Measurements from ENCODE around the gene RPS15. TPM values are rescaled to one million over a fixed set of nuclear protein-coding genes. Genes with fewer than 3 reads are reported as not detected.

The RPS15 gene
- total and polyA plus RNA-seq, 2 of the 13 experiments (the other 11 are each of a cell fraction or from before 2014, with no cell fraction given) = 695 to 1,411 TPM

DNA sequence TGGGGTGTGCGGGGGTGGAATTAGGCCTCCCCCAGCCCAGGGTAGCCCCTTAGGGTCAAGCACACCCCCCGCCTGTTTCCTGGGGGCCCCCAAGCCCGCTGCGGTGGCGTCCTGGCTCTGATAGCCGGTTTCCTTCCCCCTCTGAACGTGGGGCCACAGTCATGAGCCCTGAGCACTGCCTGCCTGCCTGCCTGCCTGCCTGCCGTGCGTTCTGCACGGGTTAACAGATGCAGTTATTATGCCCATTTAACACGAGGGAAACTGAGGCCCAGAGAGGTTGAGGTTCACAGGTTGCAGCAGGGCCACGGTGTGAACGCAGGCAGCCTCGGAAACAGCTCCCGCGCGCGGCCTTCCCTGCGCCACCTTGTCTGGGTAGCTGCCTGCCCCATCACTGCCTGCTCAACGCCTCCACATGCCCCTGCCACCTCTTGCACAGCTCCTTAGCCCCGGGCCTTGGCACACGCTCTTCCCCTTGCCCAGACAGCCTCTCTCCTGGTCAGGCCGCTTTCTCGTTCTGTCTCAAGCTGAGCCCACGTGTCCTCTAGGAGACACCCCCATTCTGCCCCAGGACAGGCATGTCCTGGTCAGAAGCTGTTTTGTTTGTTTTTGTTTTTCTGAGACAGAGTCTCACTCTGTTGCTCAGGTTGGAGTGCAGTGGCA lies 35.7 kb upstream of the RPS15 start (continued):
- TF ChIP-seq, protein P1, sequence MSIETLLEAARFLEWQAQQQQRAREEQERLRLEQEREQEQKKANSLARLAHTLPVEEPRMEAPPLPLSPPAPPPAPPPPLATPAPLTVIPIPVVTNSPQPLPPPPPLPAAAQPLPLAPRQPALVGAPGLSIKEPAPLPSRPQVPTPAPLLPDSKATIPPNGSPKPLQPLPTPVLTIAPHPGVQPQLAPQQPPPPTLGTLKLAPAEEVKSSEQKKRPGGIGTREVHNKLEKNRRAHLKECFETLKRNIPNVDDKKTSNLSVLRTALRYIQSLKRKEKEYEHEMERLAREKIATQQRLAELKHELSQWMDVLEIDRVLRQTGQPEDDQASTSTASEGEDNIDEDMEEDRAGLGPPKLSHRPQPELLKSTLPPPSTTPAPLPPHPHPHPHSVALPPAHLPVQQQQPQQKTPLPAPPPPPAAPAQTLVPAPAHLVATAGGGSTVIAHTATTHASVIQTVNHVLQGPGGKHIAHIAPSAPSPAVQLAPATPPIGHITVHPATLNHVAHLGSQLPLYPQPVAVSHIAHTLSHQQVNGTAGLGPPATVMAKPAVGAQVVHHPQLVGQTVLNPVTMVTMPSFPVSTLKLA (IDR thresholded peaks at IDR 0.05) = no peak; the same call in 1 of the 2 replicates
- no peak for TF ChIP-seq FLYWCH1 (CRISPR knock-in tag; IDR thresholded peaks at IDR 0.05)
- no peak for TF ChIP-seq SP1 (IDR thresholded peaks at IDR 0.05)
- TF ChIP-seq SP1 (CRISPR knock-in tag; IDR thresholded peaks at IDR 0.05) = no peak
- 0 out of 2 replicates have a peak, but pooled peaks have one; percentile 50 for TF ChIP-seq HNRNPL (IDR thresholded peaks at IDR 0.05; ENCODE audit: low read depth, low read length)
- no peak for TF ChIP-seq SRY (CRISPR knock-in tag; IDR thresholded peaks at IDR 0.05)
- TF ChIP-seq GFI1 (CRISPR knock-in tag; IDR thresholded peaks at IDR 0.05; ENCODE audit: borderline replicate concordance) = no peak
- TF ChIP-seq, protein P2, sequence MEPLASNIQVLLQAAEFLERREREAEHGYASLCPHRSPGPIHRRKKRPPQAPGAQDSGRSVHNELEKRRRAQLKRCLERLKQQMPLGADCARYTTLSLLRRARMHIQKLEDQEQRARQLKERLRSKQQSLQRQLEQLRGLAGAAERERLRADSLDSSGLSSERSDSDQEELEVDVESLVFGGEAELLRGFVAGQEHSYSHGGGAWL (CRISPR knock-in tag; IDR thresholded peaks at IDR 0.05) = no peak; the same call in 1 of the 2 replicates
- TF ChIP-seq POLR2AphosphoS2 (IDR thresholded peaks at IDR 0.05; ENCODE audit: low read depth, low read length) = no peak
- TF ChIP-seq ZNF337 (CRISPR knock-in tag; IDR thresholded peaks at IDR 0.05; ENCODE audit: borderline replicate concordance, low read depth) = no peak
- no peak for TF ChIP-seq ZNF556 (CRISPR knock-in tag; IDR thresholded peaks at IDR 0.05; ENCODE audit: borderline replicate concordance)
- TF ChIP-seq, protein P3, sequence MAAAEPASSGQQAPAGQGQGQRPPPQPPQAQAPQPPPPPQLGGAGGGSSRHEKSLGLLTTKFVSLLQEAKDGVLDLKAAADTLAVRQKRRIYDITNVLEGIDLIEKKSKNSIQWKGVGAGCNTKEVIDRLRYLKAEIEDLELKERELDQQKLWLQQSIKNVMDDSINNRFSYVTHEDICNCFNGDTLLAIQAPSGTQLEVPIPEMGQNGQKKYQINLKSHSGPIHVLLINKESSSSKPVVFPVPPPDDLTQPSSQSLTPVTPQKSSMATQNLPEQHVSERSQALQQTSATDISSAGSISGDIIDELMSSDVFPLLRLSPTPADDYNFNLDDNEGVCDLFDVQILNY (CRISPR knock-in tag; conservative IDR thresholded peaks at IDR 0.05) = no peak
- no peak for TF ChIP-seq RNF2 (conservative IDR thresholded peaks at IDR 0.05; ENCODE audit: low read depth)
- TF ChIP-seq MAF1 (CRISPR knock-in tag; IDR thresholded peaks at IDR 0.05; ENCODE audit: borderline replicate concordance) = no peak
- TF ChIP-seq ZNF24 (IDR thresholded peaks at IDR 0.05) = no peak
- TF ChIP-seq ZNF552 (CRISPR knock-in tag; IDR thresholded peaks at IDR 0.05; ENCODE audit: borderline replicate concordance) = no peak
- TF ChIP-seq, protein P4, sequence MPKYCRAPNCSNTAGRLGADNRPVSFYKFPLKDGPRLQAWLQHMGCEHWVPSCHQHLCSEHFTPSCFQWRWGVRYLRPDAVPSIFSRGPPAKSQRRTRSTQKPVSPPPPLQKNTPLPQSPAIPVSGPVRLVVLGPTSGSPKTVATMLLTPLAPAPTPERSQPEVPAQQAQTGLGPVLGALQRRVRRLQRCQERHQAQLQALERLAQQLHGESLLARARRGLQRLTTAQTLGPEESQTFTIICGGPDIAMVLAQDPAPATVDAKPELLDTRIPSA (CRISPR knock-in tag; IDR thresholded peaks at IDR 0.05; ENCODE audit: borderline replicate concordance) = no peak
- no peak for TF ChIP-seq SOX13 (IDR thresholded peaks at IDR 0.05)
- TF ChIP-seq SOX13 (CRISPR knock-in tag; conservative IDR thresholded peaks at IDR 0.05 in 1 of 2, IDR thresholded peaks at IDR 0.05 in 1 of 2) = no peak
- no peak for TF ChIP-seq GLI4 (CRISPR knock-in tag; IDR thresholded peaks at IDR 0.05; ENCODE audit: borderline replicate concordance)
- TF ChIP-seq SMARCE1 (IDR thresholded peaks at IDR 0.05; ENCODE audit: borderline replicate concordance) = no peak
- TF ChIP-seq, protein P5, sequence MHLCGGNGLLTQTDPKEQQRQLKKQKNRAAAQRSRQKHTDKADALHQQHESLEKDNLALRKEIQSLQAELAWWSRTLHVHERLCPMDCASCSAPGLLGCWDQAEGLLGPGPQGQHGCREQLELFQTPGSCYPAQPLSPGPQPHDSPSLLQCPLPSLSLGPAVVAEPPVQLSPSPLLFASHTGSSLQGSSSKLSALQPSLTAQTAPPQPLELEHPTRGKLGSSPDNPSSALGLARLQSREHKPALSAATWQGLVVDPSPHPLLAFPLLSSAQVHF (CRISPR knock-in tag; IDR thresholded peaks at IDR 0.05) = no peak
- no peak for TF ChIP-seq ZNF75D (CRISPR knock-in tag; IDR thresholded peaks at IDR 0.05; ENCODE audit: borderline replicate concordance)
- TF ChIP-seq, protein P6, sequence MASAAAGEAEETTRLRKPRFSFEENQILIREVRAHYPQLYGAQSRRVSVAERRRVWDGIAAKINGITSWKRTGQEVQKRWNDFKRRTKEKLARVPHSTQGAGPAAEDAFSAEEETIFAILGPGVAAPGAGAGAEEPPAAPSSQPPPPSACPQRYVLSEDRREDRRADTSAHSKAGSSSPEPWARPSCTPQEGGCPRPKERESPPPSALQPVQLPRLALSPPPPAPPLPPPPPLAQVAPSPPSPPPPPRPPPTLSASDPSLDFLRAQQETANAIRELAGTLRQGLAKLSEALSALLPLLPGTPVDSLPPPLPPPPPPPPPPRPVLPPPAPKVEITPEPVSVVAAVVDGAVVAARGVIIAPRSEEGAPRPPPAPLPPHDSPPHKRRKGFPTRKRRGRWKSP (CRISPR knock-in tag; IDR thresholded peaks at IDR 0.05) = no peak
